ENCODE data around the gene SNORC.

Gene SNORC

DNA sequence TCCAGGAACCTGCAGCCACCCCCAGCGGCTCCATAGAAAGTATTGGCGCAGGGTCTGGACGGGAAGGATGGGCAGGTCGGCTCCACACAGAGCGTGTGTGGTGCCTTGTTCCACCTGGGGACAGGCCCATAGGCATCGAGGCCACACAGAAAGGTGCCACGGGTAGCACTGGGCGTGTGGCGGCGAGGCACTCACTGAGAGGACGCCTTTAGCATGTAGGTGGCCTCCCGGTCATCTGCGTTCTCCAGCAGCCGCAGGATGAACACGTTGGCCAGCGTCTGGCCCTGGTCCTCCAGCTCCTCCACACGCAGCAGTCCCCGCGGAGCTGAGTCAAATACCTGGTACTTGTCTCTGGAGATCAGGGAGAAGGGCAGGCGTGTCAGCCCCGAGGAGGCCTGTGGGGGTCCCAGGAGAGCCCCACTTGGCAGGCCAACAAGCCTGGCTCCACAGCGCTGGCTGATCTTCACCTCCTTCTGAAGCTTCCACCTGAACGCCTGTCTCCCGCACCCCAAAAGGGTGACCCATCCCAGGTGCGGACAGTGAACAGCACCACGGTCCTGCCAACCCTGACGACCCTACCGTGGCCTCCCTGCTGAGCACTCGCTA, 13.2 kb downstream of the SNORC start:
- DNase-seq: no peak

DNA sequence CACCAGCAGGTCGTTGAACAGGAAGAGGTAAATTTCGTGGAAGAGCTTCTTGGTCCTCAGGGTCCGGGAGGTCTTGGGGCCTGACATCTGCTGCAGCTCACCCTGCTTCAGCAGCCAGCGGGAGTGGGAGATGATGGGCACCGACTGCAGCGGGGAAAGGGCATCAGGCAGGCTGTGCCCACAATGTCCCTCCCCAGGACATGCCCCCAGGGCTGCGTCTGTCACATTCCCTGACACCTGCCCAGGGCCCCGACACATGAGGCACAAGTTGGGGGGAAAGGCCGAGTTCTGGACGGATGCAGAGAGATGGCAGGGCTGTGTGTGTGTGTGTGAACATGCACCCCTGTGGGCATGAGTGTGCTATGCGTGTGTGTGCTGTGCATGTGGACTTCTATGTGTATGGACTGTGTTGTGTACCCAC, 13.9 kb downstream of the SNORC start:
- DNase-seq: no peak

DNA sequence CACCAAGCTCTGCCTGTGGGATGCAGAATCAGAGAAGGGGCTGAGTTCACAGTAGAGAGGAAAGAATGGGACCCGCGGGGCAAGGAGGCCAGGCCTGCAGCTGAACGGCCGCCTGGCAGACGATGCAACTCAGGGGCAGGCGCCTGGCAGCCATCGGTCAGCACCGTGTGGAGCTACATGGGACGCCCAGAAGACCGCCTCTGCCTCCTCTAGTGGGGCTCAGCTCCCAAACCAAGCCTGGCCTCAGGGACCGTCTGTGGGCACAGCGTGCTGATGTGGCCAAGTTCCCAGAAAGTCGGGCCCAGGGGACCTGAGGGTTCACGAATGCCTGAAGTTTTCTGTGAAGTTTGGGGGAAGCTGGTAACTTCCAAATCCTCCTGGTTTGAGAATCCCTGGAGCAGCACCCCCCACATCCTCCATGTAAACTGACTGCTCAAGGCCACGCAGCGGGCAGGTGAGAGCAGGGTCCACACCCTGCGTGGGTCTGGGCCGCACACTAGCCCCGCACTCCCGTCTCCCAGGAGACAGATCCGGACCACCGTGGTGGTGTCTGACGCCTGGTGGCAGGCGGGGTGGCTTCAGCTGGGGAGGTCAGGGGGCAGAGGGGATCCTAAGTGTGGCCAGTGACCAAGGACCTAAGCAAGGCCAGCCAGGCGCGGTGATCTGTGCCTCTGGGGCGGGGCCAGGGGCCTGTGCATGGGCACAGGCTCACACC, 14.6 kb downstream of the SNORC start:
- DNase-seq: no peak

DNA sequence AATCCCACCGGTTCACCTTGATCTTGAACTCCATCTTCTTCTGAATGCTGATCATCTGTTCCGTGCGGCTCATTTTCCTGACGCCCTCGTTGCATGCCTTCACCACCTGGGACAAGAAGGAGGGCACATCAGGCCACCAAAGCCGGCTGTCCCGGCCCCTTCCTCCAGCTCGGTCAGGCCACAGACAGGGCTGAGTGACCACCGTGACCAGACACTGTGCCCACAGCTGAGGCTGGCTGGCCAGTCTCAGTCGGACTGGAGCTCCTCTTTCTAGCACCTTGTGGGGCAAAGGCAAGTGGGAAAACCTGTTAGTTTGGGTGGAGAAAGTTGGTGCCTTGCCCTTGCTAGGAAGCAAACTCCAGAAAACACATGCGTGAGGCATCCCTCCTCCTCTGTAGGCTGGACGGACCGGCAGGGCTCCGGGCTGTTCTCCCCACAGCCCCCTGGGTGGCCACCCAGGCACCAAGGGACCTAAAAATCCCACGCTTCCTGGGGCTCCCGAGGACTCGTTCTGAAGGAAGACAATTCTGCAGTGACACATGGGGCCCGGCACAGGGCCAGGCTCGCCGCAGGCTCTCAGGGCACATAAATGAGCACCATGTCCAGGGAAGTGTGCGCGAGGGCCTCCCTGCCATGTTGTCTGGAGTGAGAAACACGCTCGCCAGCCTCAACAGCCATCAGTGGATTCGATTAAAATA, 15.3 kb downstream of the SNORC start:
- no peak for DNase-seq

DNA sequence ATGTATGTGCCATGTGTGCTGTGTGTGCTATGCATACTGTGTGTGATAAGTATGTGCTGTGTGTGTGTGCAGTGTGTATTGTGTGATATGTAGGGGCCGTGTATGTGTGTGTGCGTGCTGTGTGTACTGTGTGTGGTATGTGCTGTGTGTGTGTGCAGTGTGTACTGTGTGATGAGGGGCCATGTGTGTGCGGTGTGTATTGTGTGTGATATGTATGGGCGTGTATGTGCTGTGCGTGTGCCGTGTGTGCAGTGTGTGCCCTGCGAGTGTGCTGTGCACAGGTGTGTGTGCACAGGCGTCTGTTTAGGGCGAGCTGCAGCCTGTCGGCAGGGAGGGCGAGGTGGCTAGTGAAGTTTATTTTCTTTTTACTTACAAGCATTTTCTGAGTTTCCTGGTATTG, 16.1 kb downstream of the SNORC start:
- DNase-seq: no peak

- no peak for DNase-seq
These were observed 16.6 kb downstream of the SNORC start for GRCh38 chr2:232886632-232887031.

DNA sequence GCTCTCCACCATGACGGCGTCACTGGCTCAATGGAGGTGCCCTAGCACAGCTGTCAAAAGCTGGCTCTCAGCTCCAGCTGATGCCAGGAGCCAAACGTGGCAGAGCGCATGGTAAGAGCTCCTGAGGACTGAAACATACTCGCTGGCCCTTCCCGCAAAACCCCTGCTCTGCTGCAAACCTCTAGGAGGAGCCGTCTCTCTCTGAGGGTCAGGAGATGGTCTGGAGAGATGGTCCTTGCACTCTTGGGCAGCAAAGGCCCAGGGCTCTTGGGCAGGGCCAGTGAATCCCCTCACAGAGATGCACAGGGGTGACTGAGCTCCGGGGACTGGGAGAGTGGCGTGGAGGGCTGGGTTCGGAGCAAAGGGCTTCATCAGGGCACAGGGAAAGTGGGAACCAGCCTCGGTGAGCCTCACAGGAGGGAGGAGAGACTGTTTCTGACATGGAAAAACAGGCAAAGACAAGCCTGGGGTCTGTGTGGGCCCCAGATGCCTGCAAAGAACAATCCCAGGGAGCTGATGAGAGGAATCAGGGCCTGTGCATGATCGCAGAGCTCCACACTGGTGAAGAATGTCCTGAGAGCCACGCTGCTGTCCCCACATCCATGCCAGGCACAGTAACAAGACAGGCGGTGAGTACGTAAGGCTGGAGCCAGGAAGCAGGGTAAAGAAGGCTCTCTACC, 17.2 kb downstream of the SNORC start:
- DNase-seq: no peak

DNA sequence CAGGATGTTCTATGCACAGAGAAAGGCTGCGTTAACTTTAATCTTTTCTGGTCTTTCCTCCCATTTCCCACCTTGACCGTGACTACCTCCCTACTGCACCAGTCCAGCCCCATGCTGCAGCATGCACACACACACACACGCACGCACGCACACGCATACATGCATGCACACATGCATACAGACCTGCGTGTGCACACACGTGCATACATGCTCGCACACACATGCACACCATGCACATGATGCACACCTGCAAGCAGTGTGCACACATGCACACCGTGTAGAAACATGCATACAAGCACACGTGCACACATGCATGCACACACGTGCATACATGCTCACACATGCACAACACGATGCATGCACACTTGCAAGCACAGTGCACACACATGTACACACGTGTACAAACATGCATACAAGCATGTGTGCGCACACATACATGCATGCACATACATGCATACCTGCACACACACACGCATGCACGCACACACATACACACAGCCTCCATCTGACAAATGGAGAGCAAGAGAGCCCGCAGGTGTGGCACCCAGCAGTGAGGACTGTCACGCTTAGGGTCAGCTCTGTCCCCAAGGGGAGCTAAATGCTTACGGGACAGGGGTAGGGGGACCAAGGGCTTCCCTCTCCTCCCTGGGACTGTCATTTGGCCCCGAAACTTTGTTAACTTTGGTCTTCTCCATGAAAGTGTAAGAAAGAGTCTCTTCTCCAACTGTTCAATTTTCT, 18.2 kb downstream of the SNORC start:
- DNase-seq: no peak

- DNase-seq: no peak
These were observed 18.9 kb downstream of the SNORC start for GRCh38 chr2:232888839-232889529.

GRCh38 chr2:232889876-232890401, 19.9 kb downstream of the SNORC start:
- no peak for DNase-seq

DNA sequence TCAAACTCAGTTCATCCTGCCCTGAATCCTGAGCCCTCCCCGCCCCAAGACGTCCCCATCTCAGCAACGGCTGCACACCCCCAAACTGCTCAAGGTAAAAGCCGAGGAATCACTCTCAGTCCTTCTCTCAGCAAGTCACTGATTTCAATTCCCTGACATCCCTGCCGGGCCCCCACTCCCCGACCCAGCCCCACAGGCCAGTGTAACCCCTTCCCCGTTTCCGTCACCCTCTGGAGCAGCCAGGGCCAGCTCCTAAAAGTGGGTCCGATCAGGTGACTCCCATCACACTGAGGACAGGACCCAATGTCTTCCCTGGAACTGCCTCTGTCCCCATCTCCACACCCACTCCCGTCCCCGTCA, 20.5 kb downstream of the SNORC start:
- no peak for DNase-seq

DNA sequence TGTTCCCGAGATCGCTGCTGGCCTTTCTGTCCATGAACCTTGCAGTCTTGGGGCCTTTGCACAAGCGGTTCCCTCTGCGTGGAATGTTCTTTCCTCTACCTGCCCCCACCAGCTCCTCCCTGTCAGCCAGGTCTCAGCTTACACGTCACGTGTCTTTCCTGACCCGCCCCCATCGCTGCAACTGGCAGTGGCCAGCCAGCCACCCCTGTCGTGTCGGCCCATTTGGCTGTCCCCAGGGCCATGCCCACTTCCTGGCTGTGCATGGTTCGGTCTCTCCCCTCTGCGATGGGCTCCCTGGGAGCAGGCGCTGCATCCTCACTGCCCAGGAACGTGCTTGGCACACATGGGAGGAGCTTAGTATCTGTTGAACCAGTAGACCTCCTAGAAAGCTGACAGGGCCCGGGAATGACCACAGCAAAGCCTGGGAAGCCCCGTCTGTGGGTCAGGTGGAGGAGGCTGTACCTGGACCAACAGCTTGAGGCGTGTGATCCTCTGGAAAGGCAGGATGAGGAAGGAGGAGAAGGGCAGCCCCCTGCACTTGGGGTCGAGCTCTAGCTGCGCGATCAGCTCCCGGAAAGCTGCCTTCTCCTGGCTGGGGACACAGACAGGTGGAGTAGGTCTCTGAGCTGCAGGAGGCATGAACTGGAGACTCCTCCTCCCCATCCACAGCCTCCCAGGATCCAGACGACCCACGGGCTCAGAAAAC, 21.0 kb downstream of the SNORC start:
- peak; percentile 82 for DNase-seq

- DNase-seq: no peak
These were observed 21.6 kb downstream of the SNORC start for GRCh38 chr2:232891621-232892071.

GRCh38 chr2:232892221-232892620, 22.2 kb downstream of the SNORC start:
- DNase-seq: no peak

DNA sequence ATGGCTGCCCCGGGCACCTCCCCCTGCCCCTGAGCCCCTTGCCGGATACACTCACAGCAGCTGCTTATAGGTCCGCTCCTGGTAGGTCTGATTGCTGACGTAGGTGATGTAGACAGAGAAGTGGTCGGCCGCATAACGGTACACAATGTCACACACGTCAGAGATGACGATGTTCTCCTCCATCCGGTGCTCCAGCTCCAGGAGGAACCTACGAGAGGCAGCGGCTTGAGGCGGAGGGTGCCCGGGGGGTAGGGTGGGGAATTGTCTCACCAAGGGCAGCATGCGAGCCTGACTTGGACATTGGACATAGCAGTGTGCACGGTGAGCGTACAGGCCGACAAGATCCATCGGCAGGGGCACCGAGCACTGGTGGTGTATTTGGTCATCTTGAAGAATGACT, 22.8 kb downstream of the SNORC start:
- DNase-seq: no peak

DNA sequence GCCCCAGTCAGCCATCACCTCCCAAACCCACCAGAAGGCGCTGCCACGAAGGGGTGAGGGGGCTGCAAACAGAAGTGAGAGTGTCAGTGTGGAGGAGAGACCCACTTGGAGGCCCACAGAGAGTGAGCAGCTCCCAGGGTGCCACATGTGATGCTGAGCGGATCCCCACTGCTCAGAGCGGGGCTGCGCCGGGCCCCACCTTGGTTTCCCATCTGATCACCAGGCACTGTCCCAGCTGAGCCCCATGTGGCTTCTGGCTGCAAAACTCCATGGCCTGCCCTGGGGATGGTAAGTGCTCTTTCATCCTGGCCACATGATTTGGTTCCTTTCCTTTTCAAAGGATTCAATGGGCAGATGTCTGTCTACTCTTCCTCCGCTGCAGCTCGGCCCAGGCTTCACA, 23.8 kb downstream of the SNORC start:
- no peak for DNase-seq

- DNase-seq: no peak
These were observed 24.2 kb downstream of the SNORC start for GRCh38 chr2:232894251-232894650.

GRCh38 chr2:232894746-232895145, 24.7 kb downstream of the SNORC start:
- DNase-seq: no peak

DNA sequence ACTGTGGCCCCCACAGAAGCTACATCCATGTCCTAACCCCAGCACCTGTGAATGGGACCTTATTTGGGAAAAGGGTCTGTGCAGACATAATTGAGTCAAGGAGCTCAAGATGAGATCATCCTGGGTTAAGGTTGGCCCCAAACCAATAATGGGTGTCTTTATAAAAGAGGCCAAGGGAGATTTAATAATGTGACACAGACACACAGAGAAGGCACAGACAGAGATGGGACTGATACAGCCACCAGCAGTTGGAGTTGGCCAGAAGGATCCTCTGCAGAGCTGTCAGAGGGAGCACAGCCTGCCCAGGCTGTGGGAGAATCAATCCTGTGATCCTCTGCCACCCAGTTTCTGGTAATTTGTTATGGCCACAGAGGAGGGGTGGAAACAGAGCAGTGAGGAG, 26.0 kb downstream of the SNORC start:
- no peak for DNase-seq

GRCh38 chr2:232896720-232897597, 26.9 kb downstream of the SNORC start:
- no peak for DNase-seq

Measured in DMS153 (cell line).